ENCODE data around the gene PGLYRP1.

Gene PGLYRP1

DNA sequence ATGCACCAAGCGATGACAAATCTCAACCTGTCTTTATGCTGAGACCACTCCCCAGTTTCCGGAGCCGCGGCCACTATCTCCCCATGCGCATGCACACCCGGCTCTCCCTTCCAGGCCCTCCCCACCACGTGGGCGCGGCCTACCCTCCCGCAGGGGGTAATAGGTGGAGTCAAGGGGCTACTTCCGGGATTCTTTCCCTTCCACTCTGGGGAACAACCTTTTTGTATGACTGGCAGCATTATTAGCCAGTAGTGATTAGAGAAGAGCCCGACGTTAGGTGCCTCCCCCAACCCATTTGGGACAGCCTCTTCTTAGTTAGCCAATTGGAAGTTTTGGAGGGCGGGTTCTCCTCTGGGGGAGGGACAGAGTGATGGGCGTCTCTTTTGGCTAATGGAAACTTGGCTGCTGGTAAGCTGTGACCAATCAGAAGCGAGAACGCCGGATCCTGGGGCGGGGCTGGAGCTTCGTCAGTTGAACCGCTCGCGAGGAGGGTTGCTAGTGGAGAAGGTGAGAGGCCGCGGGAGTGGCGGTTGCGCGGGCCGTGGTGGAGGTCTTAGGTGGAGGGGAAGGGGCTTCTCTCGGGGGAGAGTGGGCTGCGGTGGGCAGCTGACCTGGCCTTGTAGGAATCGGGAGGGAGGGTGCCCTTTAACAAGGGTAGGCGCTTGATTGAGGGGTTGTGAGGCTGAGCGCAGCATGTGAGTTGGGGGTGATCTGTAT is 27.7 kb downstream of the PGLYRP1 start, which contains the start of gene CCDC61 (continued):
- TF ChIP-seq, protein P1, sequence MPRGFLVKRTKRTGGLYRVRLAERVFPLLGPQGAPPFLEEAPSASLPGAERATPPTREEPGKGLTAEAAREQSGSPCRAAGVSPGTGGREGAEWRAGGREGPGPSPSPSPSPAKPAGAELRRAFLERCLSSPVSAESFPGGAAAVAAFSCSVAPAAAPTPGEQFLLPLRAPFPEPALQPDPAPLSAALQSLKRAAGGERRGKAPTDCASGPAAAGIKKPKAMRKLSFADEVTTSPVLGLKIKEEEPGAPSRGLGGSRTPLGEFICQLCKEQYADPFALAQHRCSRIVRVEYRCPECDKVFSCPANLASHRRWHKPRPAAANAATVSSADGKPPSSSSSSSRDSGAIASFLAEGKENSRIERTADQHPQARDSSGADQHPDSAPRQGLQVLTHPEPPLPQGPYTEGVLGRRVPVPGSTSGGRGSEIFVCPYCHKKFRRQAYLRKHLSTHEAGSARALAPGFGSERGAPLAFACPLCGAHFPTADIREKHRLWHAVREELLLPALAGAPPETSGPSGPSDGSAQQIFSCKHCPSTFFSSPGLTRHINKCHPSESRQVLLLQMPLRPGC (tag by site-specific recombination; IDR thresholded peaks at IDR 0.05) = no peak
- TF ChIP-seq ZSCAN16 (tag by site-specific recombination; IDR thresholded peaks at IDR 0.05) (no peak), ZNF548 (tag by site-specific recombination; IDR thresholded peaks at IDR 0.05) (no peak), ZNF549 (tag by site-specific recombination; IDR thresholded peaks at IDR 0.05) (no peak), ZNF302 (tag by site-specific recombination; IDR thresholded peaks at IDR 0.05; ENCODE audit: low read depth) (no peak), GLIS2 (tag by site-specific recombination; IDR thresholded peaks at IDR 0.05) (peak; percentile 65), ZNF785 (tag by site-specific recombination; IDR thresholded peaks at IDR 0.05) (no peak; the same call in 1 of the 2 replicates), ZNF600 (tag by site-specific recombination; IDR thresholded peaks at IDR 0.05) (no peak), YY1 (tag by site-specific recombination; IDR thresholded peaks at IDR 0.05) (no peak), ZNF138 (tag by site-specific recombination; IDR thresholded peaks at IDR 0.05; ENCODE audit: borderline replicate concordance) (no peak), ZNF626 (tag by site-specific recombination; IDR thresholded peaks at IDR 0.05) (no peak), ZNF274 (IDR thresholded peaks at IDR 0.05; ENCODE audit: low read length) (no peak), ZNF274 (tag by site-specific recombination; IDR thresholded peaks at IDR 0.05; ENCODE audit: borderline replicate concordance) (no peak), ZNF341 (tag by site-specific recombination; IDR thresholded peaks at IDR 0.05; ENCODE audit: low read depth) (peak; percentile 70), SP7 (tag by site-specific recombination; IDR thresholded peaks at IDR 0.05) (peak; percentile 49), ZNF658 (tag by site-specific recombination; IDR thresholded peaks at IDR 0.05) (no peak), YY2 (tag by site-specific recombination; IDR thresholded peaks at IDR 0.05) (0 out of 2 replicates have a peak, but pooled peaks have one; percentile 36), KLF8 (tag by site-specific recombination; IDR thresholded peaks at IDR 0.05) (peak; percentile 58), TCF7L2 (IDR thresholded peaks at IDR 0.05; ENCODE audit: borderline replicate concordance, low read depth, low read length) (no peak), ZNF510 (tag by site-specific recombination; IDR thresholded peaks at IDR 0.05; ENCODE audit: insufficient replicate concordance) (no peak)
- TF ChIP-seq, protein P2, sequence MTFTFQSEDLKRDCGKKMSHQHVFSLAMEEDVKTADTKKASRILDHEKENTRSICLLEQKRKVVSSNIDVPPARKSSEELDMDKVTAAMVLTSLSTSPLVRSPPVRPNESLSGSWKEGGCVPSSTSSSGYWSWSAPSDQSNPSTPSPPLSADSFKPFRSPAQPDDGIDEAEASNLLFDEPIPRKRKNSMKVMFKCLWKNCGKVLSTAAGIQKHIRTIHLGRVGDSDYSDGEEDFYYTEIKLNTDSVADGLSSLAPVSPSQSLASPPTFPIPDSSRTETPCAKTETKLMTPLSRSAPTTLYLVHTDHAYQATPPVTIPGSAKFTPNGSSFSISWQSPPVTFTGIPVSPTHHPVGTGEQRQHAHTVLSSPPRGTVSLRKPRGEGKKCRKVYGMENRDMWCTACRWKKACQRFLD (tag by site-specific recombination; IDR thresholded peaks at IDR 0.05) = no peak
- TF ChIP-seq, protein P3, sequence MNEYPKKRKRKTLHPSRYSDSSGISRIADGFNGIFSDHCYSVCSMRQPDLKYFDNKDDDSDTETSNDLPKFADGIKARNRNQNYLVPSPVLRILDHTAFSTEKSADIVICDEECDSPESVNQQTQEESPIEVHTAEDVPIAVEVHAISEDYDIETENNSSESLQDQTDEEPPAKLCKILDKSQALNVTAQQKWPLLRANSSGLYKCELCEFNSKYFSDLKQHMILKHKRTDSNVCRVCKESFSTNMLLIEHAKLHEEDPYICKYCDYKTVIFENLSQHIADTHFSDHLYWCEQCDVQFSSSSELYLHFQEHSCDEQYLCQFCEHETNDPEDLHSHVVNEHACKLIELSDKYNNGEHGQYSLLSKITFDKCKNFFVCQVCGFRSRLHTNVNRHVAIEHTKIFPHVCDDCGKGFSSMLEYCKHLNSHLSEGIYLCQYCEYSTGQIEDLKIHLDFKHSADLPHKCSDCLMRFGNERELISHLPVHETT (tag by site-specific recombination; IDR thresholded peaks at IDR 0.05) = no peak
- TF ChIP-seq, protein P4, sequence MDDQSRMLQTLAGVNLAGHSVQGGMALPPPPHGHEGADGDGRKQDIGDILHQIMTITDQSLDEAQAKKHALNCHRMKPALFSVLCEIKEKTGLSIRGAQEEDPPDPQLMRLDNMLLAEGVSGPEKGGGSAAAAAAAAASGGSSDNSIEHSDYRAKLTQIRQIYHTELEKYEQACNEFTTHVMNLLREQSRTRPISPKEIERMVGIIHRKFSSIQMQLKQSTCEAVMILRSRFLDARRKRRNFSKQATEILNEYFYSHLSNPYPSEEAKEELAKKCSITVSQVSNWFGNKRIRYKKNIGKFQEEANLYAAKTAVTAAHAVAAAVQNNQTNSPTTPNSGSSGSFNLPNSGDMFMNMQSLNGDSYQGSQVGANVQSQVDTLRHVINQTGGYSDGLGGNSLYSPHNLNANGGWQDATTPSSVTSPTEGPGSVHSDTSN (CRISPR knock-in tag; IDR thresholded peaks at IDR 0.05) = peak; percentile 93
- TF ChIP-seq, protein P5, sequence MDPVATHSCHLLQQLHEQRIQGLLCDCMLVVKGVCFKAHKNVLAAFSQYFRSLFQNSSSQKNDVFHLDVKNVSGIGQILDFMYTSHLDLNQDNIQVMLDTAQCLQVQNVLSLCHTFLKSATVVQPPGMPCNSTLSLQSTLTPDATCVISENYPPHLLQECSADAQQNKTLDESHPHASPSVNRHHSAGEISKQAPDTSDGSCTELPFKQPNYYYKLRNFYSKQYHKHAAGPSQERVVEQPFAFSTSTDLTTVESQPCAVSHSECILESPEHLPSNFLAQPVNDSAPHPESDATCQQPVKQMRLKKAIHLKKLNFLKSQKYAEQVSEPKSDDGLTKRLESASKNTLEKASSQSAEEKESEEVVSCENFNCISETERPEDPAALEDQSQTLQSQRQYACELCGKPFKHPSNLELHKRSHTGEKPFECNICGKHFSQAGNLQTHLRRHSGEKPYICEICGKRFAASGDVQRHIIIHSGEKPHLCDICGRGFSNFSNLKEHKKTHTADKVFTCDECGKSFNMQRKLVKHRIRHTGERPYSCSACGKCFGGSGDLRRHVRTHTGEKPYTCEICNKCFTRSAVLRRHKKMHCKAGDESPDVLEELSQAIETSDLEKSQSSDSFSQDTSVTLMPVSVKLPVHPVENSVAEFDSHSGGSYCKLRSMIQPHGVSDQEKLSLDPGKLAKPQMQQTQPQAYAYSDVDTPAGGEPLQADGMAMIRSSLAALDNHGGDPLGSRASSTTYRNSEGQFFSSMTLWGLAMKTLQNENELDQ (tag by site-specific recombination; IDR thresholded peaks at IDR 0.05; ENCODE audit: low read depth) = no peak
- TF ChIP-seq, protein P6, sequence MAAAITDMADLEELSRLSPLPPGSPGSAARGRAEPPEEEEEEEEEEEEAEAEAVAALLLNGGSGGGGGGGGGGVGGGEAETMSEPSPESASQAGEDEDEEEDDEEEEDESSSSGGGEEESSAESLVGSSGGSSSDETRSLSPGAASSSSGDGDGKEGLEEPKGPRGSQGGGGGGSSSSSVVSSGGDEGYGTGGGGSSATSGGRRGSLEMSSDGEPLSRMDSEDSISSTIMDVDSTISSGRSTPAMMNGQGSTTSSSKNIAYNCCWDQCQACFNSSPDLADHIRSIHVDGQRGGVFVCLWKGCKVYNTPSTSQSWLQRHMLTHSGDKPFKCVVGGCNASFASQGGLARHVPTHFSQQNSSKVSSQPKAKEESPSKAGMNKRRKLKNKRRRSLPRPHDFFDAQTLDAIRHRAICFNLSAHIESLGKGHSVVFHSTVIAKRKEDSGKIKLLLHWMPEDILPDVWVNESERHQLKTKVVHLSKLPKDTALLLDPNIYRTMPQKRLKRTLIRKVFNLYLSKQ (tag by site-specific recombination; IDR thresholded peaks at IDR 0.05; ENCODE audit: borderline replicate concordance) = no peak
- TF ChIP-seq, protein P7, sequence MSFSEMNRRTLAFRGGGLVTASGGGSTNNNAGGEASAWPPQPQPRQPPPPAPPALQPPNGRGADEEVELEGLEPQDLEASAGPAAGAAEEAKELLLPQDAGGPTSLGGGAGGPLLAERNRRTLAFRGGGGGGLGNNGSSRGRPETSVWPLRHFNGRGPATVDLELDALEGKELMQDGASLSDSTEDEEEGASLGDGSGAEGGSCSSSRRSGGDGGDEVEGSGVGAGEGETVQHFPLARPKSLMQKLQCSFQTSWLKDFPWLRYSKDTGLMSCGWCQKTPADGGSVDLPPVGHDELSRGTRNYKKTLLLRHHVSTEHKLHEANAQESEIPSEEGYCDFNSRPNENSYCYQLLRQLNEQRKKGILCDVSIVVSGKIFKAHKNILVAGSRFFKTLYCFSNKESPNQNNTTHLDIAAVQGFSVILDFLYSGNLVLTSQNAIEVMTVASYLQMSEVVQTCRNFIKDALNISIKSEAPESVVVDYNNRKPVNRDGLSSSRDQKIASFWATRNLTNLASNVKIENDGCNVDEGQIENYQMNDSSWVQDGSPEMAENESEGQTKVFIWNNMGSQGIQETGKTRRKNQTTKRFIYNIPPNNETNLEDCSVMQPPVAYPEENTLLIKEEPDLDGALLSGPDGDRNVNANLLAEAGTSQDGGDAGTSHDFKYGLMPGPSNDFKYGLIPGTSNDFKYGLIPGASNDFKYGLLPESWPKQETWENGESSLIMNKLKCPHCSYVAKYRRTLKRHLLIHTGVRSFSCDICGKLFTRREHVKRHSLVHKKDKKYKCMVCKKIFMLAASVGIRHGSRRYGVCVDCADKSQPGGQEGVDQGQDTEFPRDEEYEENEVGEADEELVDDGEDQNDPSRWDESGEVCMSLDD (tag by site-specific recombination; IDR thresholded peaks at IDR 0.05) = no peak; the same call in 1 of the 2 replicates
- TF ChIP-seq, protein P8, sequence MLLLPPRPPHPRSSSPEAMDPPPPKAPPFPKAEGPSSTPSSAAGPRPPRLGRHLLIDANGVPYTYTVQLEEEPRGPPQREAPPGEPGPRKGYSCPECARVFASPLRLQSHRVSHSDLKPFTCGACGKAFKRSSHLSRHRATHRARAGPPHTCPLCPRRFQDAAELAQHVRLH (tag by site-specific recombination; IDR thresholded peaks at IDR 0.05) = peak; percentile 85

All from HEK293 (cell line).